MCF 10A (cell line): ENCODE data around the gene GBA2. TPM values are rescaled to one million over a fixed set of nuclear protein-coding genes. Genes with fewer than 3 reads are reported as not detected.

Source experiments
- BruUV-seq: library from RNA; stranded (reverse); fragments of 400-500 nt; replicated peaks from 2 replicates; lab custom pipeline; 2021; lab: Mats Ljungman, UMichigan
- CTCF ChIA-PET: fragments of 300-600 bp; sonication (Branson Sonifier 250); formaldehyde crosslinking; extraction: SDS; loops from one replicate; lab custom pipeline; 2021; ENCODE audit warnings: antibody characterized with exemption, inconsistent platforms; lab: Yijun Ruan, JAX
- POLR2A ChIA-PET: fragments of 300-600, 350-650 bp; sonication (Branson Sonifier 250); formaldehyde crosslinking; extraction: SDS; loops from one replicate; lab custom pipeline; 2020; ENCODE audit warnings: antibody characterized with exemption, inconsistent platforms; lab: Yijun Ruan, JAX
- DNase-seq: peaks from one replicate; pipeline ENCODE4 v3.0.0-alpha.2; 2018; ENCODE audit not compliant: unreplicated experiment
- H3K27ac Mint-ChIP-seq: one replicate; pipeline ENCODE4 v1.8.0; 2022; ENCODE audit warnings: mild to moderate bottlenecking, low read depth, mixed read lengths; ENCODE audit not compliant: unreplicated experiment
- H3K27me3 Mint-ChIP-seq: one replicate; pipeline ENCODE4 v1.8.0; 2022; ENCODE audit warnings: mixed read lengths; ENCODE audit not compliant: insufficient read depth, unreplicated experiment
- H3K36me3 Mint-ChIP-seq: one replicate; pipeline ENCODE4 v1.8.0; 2022; ENCODE audit warnings: mild to moderate bottlenecking, moderate library complexity, mixed read lengths; ENCODE audit not compliant: insufficient read depth, unreplicated experiment
- H3K4me1 Mint-ChIP-seq: one replicate; pipeline ENCODE4 v1.8.0; 2022; ENCODE audit warnings: mixed read lengths; ENCODE audit not compliant: insufficient read depth, unreplicated experiment
- H3K4me3 Mint-ChIP-seq: one replicate; pipeline ENCODE4 v1.8.0; 2022; ENCODE audit warnings: mild to moderate bottlenecking, moderate library complexity, mixed read lengths; ENCODE audit not compliant: unreplicated experiment
- H3K9me3 Mint-ChIP-seq: one replicate; pipeline ENCODE4 v1.8.0; 2022; ENCODE audit warnings: mixed read lengths; ENCODE audit not compliant: unreplicated experiment
- CTCF ChIP-seq: fragments of 200-600 bp; IDR thresholded peaks from one replicate; pipeline ENCODE4 v1.8.0; 2022; ENCODE audit warnings: antibody characterized with exemption, mild to moderate bottlenecking; ENCODE audit not compliant: unreplicated experiment
- intact Hi-C: fragments of 100-400 bp; cut with micrococcal nuclease; formaldehyde crosslinking; loops from 2 replicates; pipeline ENCODE4 v1.14.1; 2022
- microRNA-seq: library from miRNA; unstranded; fragments of <30 nt; microRNA quantifications from one replicate; pipeline ENCODE4 v1.2.0, GENCODE V29; 2022
- total RNA-seq: library from RNA; stranded (reverse); gene quantifications from 2 replicates; pipeline ENCODE4 v1.2.3, GENCODE V29; 2022

Gene GBA2
- total RNA-seq, 1 experiment from 2014 or later: 51.3 TPM

- intact Hi-C loops: no loop called here
- no peak overlapping the region for H3K27ac Mint-ChIP-seq
- peaks cover 45% of the 10 kb centered on the region for H3K36me3 Mint-ChIP-seq
- no TSS peak for BruUV-seq
- POLR2A ChIA-PET: interaction anchor here (4.7 to 5.4 kb wide), 2 partner anchors 29 to 44 kb away, joined by 35 to 38 read pairs; partner anchors contain the start of genes CCDC107, CREB3, RMRP and TLN1
- no peaks in the 10 kb centered on the region for H3K27me3 Mint-ChIP-seq
- peaks cover 35% of the 10 kb centered on the region for H3K4me1 Mint-ChIP-seq
- H3K9me3 Mint-ChIP-seq: no peaks in the 10 kb centered on the region
- DNase-seq: no peak
- H3K4me3 Mint-ChIP-seq: peak overlapping the region; percentile 52
- CTCF ChIA-PET: interaction anchor here (0.8 to 2.4 kb wide), 5 partner anchors 9 to 42 kb away, joined by 3 to 12 read pairs (median 5); partner anchors contain the start of genes CCDC107 and RMRP
- TF ChIP-seq CTCF: no peak
Observed at GRCh38 chr9:35687306-35687705, 61.7 kb downstream of the GBA2 start.

Small RNAs within 50 kb of the gene (microRNA-seq; reads per million reads assigned to microRNA genes)
- gene MIR6852 (0.40 reads per million), gene MIR6853 (not detected)

Other genes with a start within 250 kb of the GBA2 start
- 32.1 and 41.9 TPM in 2 replicates for gene TESK1, start 144.0 kb downstream of the GBA2 start, total RNA-seq
- gene CD72, start 130.8 kb downstream of the GBA2 start, total RNA-seq: 1.6 and 1.8 TPM in 2 replicates
- gene SIT1, start 98.3 kb downstream of the GBA2 start, total RNA-seq: not detected in 2 replicates
- 13,245 and 17,503 TPM in 2 replicates for gene RMRP, start 91.2 kb downstream of the GBA2 start, total RNA-seq
- 10.6 and 12.5 TPM in 2 replicates for gene CCDC107, start 90.9 kb downstream of the GBA2 start, total RNA-seq
- 2.9 and 5.1 TPM in 2 replicates for gene ARHGEF39, start 84.0 kb downstream of the GBA2 start, total RNA-seq
- not detected in 2 replicates for gene CA9, start 75.3 kb downstream of the GBA2 start, total RNA-seq
- 161 and 207 TPM in 2 replicates for gene TPM2, start 59.3 kb downstream of the GBA2 start, total RNA-seq
- gene TLN1, start 17.0 kb downstream of the GBA2 start, total RNA-seq: 224 and 256 TPM in 2 replicates
- gene CREB3, start 16.6 kb downstream of the GBA2 start, total RNA-seq: 58.7 and 66.2 TPM in 2 replicates
- gene RGP1, start 59 bp upstream of the GBA2 start, total RNA-seq: 33.8 and 35.8 TPM in 2 replicates
- gene MSMP, start 5.0 kb upstream of the GBA2 start, total RNA-seq: not detected in 2 replicates
- gene NPR2, start 42.4 kb upstream of the GBA2 start, total RNA-seq: 5.7 and 10.0 TPM in 2 replicates
- gene SPAG8, start 63.0 kb upstream of the GBA2 start, total RNA-seq: 0.37 and 1.1 TPM in 2 replicates
- gene HINT2, start 65.8 kb upstream of the GBA2 start, total RNA-seq: 45.4 and 48.2 TPM in 2 replicates
- gene FAM221B, start 79.5 kb upstream of the GBA2 start, total RNA-seq: not detected in 2 replicates
- 4.6 and 7.0 TPM in 2 replicates for gene TMEM8B, start 80.0 kb upstream of the GBA2 start, total RNA-seq
- gene OR13J1, start 121.2 kb upstream of the GBA2 start, total RNA-seq: not detected in 2 replicates
- gene HRCT1, start 157.0 kb upstream of the GBA2 start, total RNA-seq: 4.4 and 6.0 TPM in 2 replicates
- gene SPAAR, start 160.3 kb upstream of the GBA2 start, total RNA-seq: 0.27 and 0.72 TPM in 2 replicates
- not detected in 2 replicates for gene OR2S2, start 208.9 kb upstream of the GBA2 start, total RNA-seq